VCaP (cell line): ENCODE data around the gene VSX2.

ENCODE experiments used
- H3K27ac ChIP-seq: fragments of 450-650 bp; 2 replicates; pipeline ENCODE4 v1.5.1; 2017
- CTCF ChIP-seq: fragments of 450-650 bp; conservative IDR thresholded peaks from 2 replicates; pipeline ENCODE4 v1.5.1; 2017; ENCODE audit warnings: mild to moderate bottlenecking, moderate library complexity

The VSX2 gene

DNA sequence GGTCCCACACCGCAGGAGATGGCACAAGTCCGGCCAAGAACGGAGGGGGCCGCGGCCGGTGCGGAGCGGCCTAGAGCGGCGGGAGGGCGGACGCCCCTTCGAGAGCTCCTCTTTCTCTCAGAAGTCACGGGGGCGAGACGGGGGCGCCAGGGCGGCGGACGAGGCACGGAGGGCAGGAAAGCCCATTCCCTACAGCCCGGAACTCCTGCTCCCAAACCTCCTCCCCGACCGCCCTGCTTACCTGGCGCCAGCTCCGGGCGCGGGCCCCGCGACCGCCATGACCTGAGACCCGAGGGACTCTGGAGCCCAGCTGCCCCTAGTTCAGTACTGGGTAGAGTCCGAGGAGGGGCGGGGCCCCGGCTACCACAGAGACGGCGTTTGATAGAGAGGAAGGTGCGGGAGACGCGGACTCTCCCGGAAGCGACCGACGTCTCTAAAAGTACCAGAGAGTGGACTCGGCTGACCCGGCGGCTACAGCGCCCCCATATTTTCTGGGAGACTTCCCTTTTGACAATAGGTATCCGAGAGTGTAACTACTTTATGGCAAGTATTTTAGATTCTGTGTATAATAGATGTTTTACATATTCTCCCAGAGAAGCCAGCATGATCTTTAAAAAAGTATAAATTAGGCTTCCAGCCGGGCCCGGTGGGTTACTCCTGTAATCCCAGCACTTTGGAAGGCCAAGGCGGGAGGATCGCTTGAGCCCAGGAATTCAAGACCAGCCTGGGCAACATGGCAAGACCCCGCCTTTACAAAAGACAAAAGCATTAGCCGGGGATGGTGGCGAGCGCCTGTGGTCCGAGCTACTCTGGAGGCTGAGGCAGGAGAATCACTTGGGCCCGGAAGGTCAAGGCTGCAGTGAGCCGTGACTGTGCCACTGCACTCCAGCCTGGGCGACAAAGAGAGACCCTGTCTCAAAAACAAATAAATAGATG lies 63.7 kb downstream of the VSX2 start, which contains the start of gene ABCD4:
Gene ABCD4, minus strand, starts transcription at position 301 of the 936 bp plus-strand sequence. Its CDS starts 22 bp downstream, at position 279.
- H3K27ac ChIP-seq, result peak within 1 kb of the TSS; percentile 79
- peak; percentile 77 for TF ChIP-seq CTCF

DNA sequence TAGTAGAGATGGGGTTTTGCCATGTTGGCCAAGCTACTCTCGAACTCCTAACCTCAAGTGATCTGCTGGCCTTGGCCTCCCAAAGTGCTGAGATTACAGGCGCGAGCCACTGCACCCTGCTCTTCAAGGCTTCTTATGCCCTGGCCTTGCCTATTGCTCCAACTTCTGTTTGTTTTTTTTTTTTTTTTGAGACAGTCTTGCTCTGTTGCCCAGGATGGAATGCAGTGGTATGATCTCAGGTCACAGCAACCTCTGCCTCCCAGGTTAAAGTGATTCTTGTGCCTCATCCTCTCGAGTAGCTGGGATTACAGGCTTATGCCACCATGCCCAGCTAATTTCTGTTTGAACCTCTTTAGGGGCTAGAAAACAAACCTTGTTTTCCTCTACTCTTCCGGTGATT lies 69.4 kb downstream of the VSX2 start:
- H3K27ac ChIP-seq, result no peak overlapping the region
- TF ChIP-seq CTCF, result no peak

GRCh38 chr14:74309125-74310022 lies 70.1 kb downstream of the VSX2 start:
- TF ChIP-seq CTCF, result no peak
- no peak overlapping the region for H3K27ac ChIP-seq

DNA sequence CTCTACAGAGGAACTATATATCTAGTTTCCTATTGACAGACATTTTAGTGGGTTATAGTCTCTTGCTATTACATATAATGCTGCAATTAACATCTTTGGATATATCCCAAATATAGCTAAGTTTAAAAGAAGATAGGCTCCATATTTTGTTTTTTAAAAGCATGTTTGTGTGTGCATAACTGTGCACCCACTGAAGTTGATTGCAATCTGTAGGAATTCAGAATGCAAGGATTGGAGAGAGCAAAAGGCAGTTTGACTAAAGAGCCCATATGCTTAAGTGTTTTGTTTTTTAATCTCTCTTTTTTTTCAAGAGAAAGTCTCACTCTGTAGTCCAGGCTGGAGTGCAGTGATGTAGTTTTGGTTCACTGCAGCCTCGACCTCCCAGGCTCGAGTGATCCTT lies 72.9 kb downstream of the VSX2 start:
- H3K27ac ChIP-seq, result no peak overlapping the region
- TF ChIP-seq CTCF, result no peak
